IMR-90 (cell line): ENCODE data around the gene TBC1D1. TPM values are rescaled to one million over a fixed set of nuclear protein-coding genes. Genes with fewer than 3 reads are reported as not detected.

ENCODE experiments used
- ATAC-seq: fragments of 200-7000 bp; cut with Tn5 transposase; 2 replicates; pipeline ENCODE4 v1.9.1; 2020; ENCODE audit warnings: low read depth, mild to moderate bottlenecking, moderate library complexity
- BruUV-seq: library from RNA; stranded (reverse); fragments of 400-500 nt; replicated peaks from 2 replicates; lab custom pipeline; 2021; lab: Mats Ljungman, UMichigan
- CTCF ChIA-PET: fragments of 300-600 bp; formaldehyde crosslinking; extraction: SDS; loops from one replicate; lab custom pipeline; 2021; ENCODE audit warnings: antibody characterized with exemption; lab: Yijun Ruan, JAX
- POLR2A ChIA-PET: fragments of 300-600 bp; sonication (Branson Sonifier 250); formaldehyde crosslinking; loops from one replicate; lab custom pipeline; 2022; ENCODE audit warnings: antibody characterized with exemption; ENCODE audit not compliant: unreplicated experiment; lab: Charles Lee
- DNase-seq: peaks from one replicate; pipeline ENCODE4 v3.0.0; 2013
- H2AFZ ChIP-seq: replicated peaks from 2 replicates; pipeline ENCODE3; 2013; ENCODE audit warnings: low read length, mild to moderate bottlenecking; ENCODE audit not compliant: poor library complexity
- H2AK5ac ChIP-seq: 2 replicates; pipeline ENCODE4 v1.6.1; 2013; ENCODE audit warnings: low read depth, low read length, inconsistent platforms
- H2AK9ac ChIP-seq: replicated peaks from 2 replicates; pipeline ENCODE3; 2013; ENCODE audit warnings: mild to moderate bottlenecking, low read depth, low read length, moderate library complexity; ENCODE audit not compliant: poor library complexity
- H2BK120ac ChIP-seq: 2 replicates; pipeline ENCODE4 v1.6.1; 2013; ENCODE audit warnings: low read depth, low read length, inconsistent platforms
- H2BK15ac ChIP-seq: 3 replicates; pipeline ENCODE4 v1.6.1; 2013; ENCODE audit warnings: low read depth, low read length, inconsistent platforms
- H2BK20ac ChIP-seq: 2 replicates; pipeline ENCODE4 v1.6.1; 2013; ENCODE audit warnings: low read depth, mild to moderate bottlenecking, inconsistent platforms, low read length, moderate library complexity
- H2BK5ac ChIP-seq: 2 replicates; pipeline ENCODE4 v1.6.1; 2013; ENCODE audit warnings: mild to moderate bottlenecking, low read depth, low read length, inconsistent platforms; ENCODE audit not compliant: poor library complexity, severe bottlenecking
- H3K14ac ChIP-seq: replicated peaks from 2 replicates; pipeline ENCODE4 v1.6.1; 2013; ENCODE audit warnings: low read depth, low read length, inconsistent platforms
- H3K18ac ChIP-seq: 2 replicates; pipeline ENCODE4 v1.6.1; 2013; ENCODE audit warnings: low read depth, low read length, control low read depth
- H3K23ac ChIP-seq: 2 replicates; pipeline ENCODE4 v1.6.1; 2013; ENCODE audit warnings: low read depth, low read length, inconsistent platforms
- H3K27ac ChIP-seq: 2 replicates; pipeline ENCODE4 v1.5.1; 2013; ENCODE audit warnings: mild to moderate bottlenecking, control low read depth, low read length; ENCODE audit not compliant: insufficient read depth
- H3K27me3 ChIP-seq: 2 replicates; pipeline ENCODE4 v1.6.1; 2013; ENCODE audit warnings: low read length; ENCODE audit not compliant: control insufficient read depth, insufficient read depth
- H3K36me3 ChIP-seq: 2 replicates; pipeline ENCODE4 v1.6.1; 2013; ENCODE audit warnings: low read length, mixed read lengths; ENCODE audit not compliant: control insufficient read depth, insufficient read depth
- H3K4ac ChIP-seq: 2 replicates; pipeline ENCODE4 v1.6.1; 2013; ENCODE audit warnings: low read depth, low read length, inconsistent platforms
- H3K4me1 ChIP-seq: 2 replicates; pipeline ENCODE4 v1.6.1; 2013; ENCODE audit warnings: low read length, mixed read lengths; ENCODE audit not compliant: control insufficient read depth, insufficient read depth
- H3K4me2 ChIP-seq: 2 replicates; pipeline ENCODE4 v1.6.1; 2013; ENCODE audit warnings: low read depth, mild to moderate bottlenecking, control low read depth, low read length, moderate library complexity
- H3K4me3 ChIP-seq: 2 replicates; pipeline ENCODE4 v1.5.1; 2013; ENCODE audit warnings: low read depth, mild to moderate bottlenecking, control low read depth, low read length, moderate library complexity; ENCODE audit not compliant: insufficient read depth
- H3K56ac ChIP-seq: 2 replicates; pipeline ENCODE4 v1.6.1; 2013; ENCODE audit warnings: low read length, inconsistent platforms; ENCODE audit not compliant: insufficient read depth; ENCODE audit errors: extremely low read depth
- H3K79me1 ChIP-seq, 2 experiments: 2 replicates each; pipeline ENCODE4 v1.6.1; 2013; ENCODE audit warnings: low read length in 2 of 2, inconsistent platforms in 1 of 2, low read depth in 1 of 2
- H3K9ac ChIP-seq: 2 replicates; pipeline ENCODE4 v1.6.1; 2013; ENCODE audit warnings: low read depth, low read length, control low read depth
- H3K9me1 ChIP-seq: 2 replicates; pipeline ENCODE4 v1.6.1; 2013; ENCODE audit warnings: low read length, inconsistent platforms; ENCODE audit not compliant: insufficient read depth
- H3K9me3 ChIP-seq: 2 replicates; pipeline ENCODE4 v1.6.1; 2013; ENCODE audit warnings: low read length; ENCODE audit not compliant: control insufficient read depth, insufficient read depth
- H4K20me1 ChIP-seq: 2 replicates; pipeline ENCODE4 v1.6.1; 2013; ENCODE audit warnings: low read length, inconsistent platforms; ENCODE audit not compliant: insufficient read depth
- H4K5ac ChIP-seq: 2 replicates; pipeline ENCODE4 v1.6.1; 2013; ENCODE audit warnings: mild to moderate bottlenecking, low read depth, low read length, control low read depth
- H4K8ac ChIP-seq, 2 experiments: 2 replicates each; pipeline ENCODE4 v1.6.1; 2013; ENCODE audit warnings: low read depth in 2 of 2, low read length in 2 of 2, control low read depth in 1 of 2, inconsistent platforms in 1 of 2
- H4K91ac ChIP-seq: 2 replicates; pipeline ENCODE4 v1.6.1; 2013; ENCODE audit warnings: low read depth, low read length, inconsistent platforms; ENCODE audit not compliant: insufficient read depth
- MAFK ChIP-seq: IDR thresholded peaks from 2 replicates; pipeline ENCODE4 v1.6.1; 2012; ENCODE audit warnings: low read depth, low read length, improper control_type of control experiment
- MXI1 ChIP-seq: IDR thresholded peaks from 2 replicates; pipeline ENCODE4 v1.6.1; 2012; ENCODE audit warnings: low read depth, mild to moderate bottlenecking, low read length, moderate library complexity, borderline replicate concordance
- NFE2L2 ChIP-seq: fragments of 150-350 bp; IDR thresholded peaks from 2 replicates; pipeline ENCODE4 v1.6.1; 2016; ENCODE audit warnings: low read depth, mild to moderate bottlenecking, low read length
- RAD21 ChIP-seq: IDR thresholded peaks from 2 replicates; pipeline ENCODE4 v1.6.1; 2012; ENCODE audit warnings: low read length, improper control_type of control experiment
- RFX5 ChIP-seq: IDR thresholded peaks from 2 replicates; pipeline ENCODE4 v1.8.0; 2012; ENCODE audit warnings: low read depth, mild to moderate bottlenecking, low read length, moderate library complexity
- WGBS, 2 experiments: methylation state at CpG; one replicate each; pipeline versions ENCODE4 v1.1.5 to v1.1.7; 2013; ENCODE audit warnings: missing lambda C conversion rate in 2 of 2; ENCODE audit not compliant: insufficient read length in 1 of 2; ENCODE audit errors: extremely low coverage in 2 of 2; 5-methylcytosine and 5-hydroxymethylcytosine counted together
- dilution Hi-C: fragments of 300-500 bp; cut with HindIII; formaldehyde crosslinking; loops from one replicate; pipeline ENCODE4 v1.14.3; 2018; ENCODE audit warnings: low sequenced_read_pairs; ENCODE audit not compliant: unreplicated experiment
- in situ Hi-C: fragments of 300-500 bp; cut with MboI; formaldehyde crosslinking; loops from 3 replicates; pipeline ENCODE4 v1.14.3; 2019; ENCODE audit warnings: low sequenced_read_pairs, inconsistent platforms, mixed read lengths
- intact Hi-C: fragments of 100-400 bp; cut with micrococcal nuclease; formaldehyde crosslinking; loops from 2 replicates; pipeline ENCODE4 v1.10.0; 2022
- polyA plus RNA-seq, 3 experiments: library from polyadenylated mRNA; depleted of rRNA; stranded (reverse); fragments of >200 nt; gene quantifications; 2 replicates each; pipeline ENCODE4 v1.2.3, GENCODE V29; 2012; ENCODE audit warnings: low replicate concordance in 1 of 3
- total RNA-seq: library from RNA; depleted of rRNA; stranded (reverse); fragments of >200 nt; gene quantifications from 2 replicates; pipeline ENCODE4 v1.2.3, GENCODE V29; 2012
- TF ChIP-seq, protein P1 (sequence below): fragments of 150-350 bp; IDR thresholded peaks from 2 replicates; pipeline ENCODE4 v1.6.1; 2016; ENCODE audit warnings: low read depth, mild to moderate bottlenecking, low read length, moderate library complexity, borderline replicate concordance

Gene TBC1D1
- total and polyA plus RNA-seq, 2 of the 4 experiments (the other 2 are of a cell fraction), result 42.4 to 104 TPM

DNA sequence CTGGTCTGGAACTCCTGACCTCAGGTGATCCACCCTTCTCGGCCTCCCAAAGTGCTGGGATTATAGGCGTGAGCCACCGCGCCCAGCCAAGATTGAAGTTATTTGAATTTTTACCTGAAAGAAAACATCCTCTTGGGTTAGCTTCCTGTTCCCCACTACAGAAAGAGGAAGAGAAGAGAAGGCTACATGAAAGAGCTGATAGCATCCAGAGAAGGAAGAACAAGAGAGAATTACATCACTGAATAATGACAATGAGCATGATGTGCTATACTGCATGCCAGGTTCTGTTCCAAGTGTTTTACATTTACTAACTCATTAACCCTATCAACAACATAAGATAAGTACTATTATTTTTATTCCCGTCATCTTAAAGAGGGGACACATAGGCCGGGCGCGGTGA lies 11.5 kb upstream of the TBC1D1 start:
- 0 out of 2 replicates have a peak, but pooled peaks cover 1% of the 10 kb centered on the region for H3K27me3 ChIP-seq
- no peak overlapping the region for H2BK5ac ChIP-seq
- no peak overlapping the region for H3K4me2 ChIP-seq
- intact Hi-C loops (no loop called here), in situ Hi-C loops (no loop called here), dilution Hi-C loops (no loop called here)
- no peaks in the 10 kb centered on the region for H3K9me3 ChIP-seq
- no peak overlapping the region for H3K23ac ChIP-seq
- H3K4me3 ChIP-seq, result no peak overlapping the region
- H2BK15ac ChIP-seq, result no peak overlapping the region
- H2AK5ac ChIP-seq, result no peak overlapping the region
- no peak overlapping the region for H2AK9ac ChIP-seq
- no peaks in the 10 kb centered on the region for H3K36me3 ChIP-seq
- H3K9ac ChIP-seq, result no peak overlapping the region
- H3K79me1 ChIP-seq, result no peaks in the 10 kb centered on the region
- BruUV-seq, result no TSS peak
- H4K20me1 ChIP-seq, result no peaks in the 10 kb centered on the region
- H4K91ac ChIP-seq, result no peak overlapping the region
- no peak overlapping the region for H4K8ac ChIP-seq
- 60% methylated on average over 1 of the region's 8 CpGs; no CpG with 5 or more reads in 1 of the 2 experiments for WGBS, 2 experiments
- H4K5ac ChIP-seq, result no peak overlapping the region
- no peak overlapping the region for H2BK20ac ChIP-seq
- POLR2A ChIA-PET, result no interaction called here
- no peak overlapping the region for H2AFZ ChIP-seq
- no peak overlapping the region for H3K4ac ChIP-seq
- ATAC-seq (no peak), DNase-seq (no peak)
- H3K27ac ChIP-seq, result no peak overlapping the region
- no peaks in the 10 kb centered on the region for H3K9me1 ChIP-seq
- H3K56ac ChIP-seq, result no peak overlapping the region
- no peak overlapping the region for H3K14ac ChIP-seq
- H2BK120ac ChIP-seq, result no peak overlapping the region
- TF ChIP-seq NFE2L2 (no peak), MXI1 (no peak), RAD21 (no peak), MAFK (no peak), RFX5 (no peak)
- TF ChIP-seq, protein P1, sequence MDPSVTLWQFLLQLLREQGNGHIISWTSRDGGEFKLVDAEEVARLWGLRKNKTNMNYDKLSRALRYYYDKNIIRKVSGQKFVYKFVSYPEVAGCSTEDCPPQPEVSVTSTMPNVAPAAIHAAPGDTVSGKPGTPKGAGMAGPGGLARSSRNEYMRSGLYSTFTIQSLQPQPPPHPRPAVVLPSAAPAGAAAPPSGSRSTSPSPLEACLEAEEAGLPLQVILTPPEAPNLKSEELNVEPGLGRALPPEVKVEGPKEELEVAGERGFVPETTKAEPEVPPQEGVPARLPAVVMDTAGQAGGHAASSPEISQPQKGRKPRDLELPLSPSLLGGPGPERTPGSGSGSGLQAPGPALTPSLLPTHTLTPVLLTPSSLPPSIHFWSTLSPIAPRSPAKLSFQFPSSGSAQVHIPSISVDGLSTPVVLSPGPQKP, result no peak
- CTCF ChIA-PET, result no interaction called here
- H3K4me1 ChIP-seq, result no peaks in the 10 kb centered on the region
- H3K18ac ChIP-seq, result no peak overlapping the region
